IMR-90 (cell line): ENCODE data around the gene KIF1B. TPM values are rescaled to one million over a fixed set of nuclear protein-coding genes. Genes with fewer than 3 reads are reported as not detected.

ENCODE experiments used
- ATAC-seq: fragments of 200-7000 bp; cut with Tn5 transposase; 2 replicates; pipeline ENCODE4 v1.9.1; 2020; ENCODE audit warnings: low read depth, mild to moderate bottlenecking, moderate library complexity
- BruUV-seq: library from RNA; stranded (reverse); fragments of 400-500 nt; replicated peaks from 2 replicates; lab custom pipeline; 2021; lab: Mats Ljungman, UMichigan
- CTCF ChIA-PET: fragments of 300-600 bp; formaldehyde crosslinking; extraction: SDS; loops from one replicate; lab custom pipeline; 2021; ENCODE audit warnings: antibody characterized with exemption; lab: Yijun Ruan, JAX
- POLR2A ChIA-PET: fragments of 300-600 bp; sonication (Branson Sonifier 250); formaldehyde crosslinking; loops from one replicate; lab custom pipeline; 2022; ENCODE audit warnings: antibody characterized with exemption; ENCODE audit not compliant: unreplicated experiment; lab: Charles Lee
- DNase-seq: peaks from one replicate; pipeline ENCODE4 v3.0.0; 2013
- H2AFZ ChIP-seq: replicated peaks from 2 replicates; pipeline ENCODE3; 2013; ENCODE audit warnings: low read length, mild to moderate bottlenecking; ENCODE audit not compliant: poor library complexity
- H2AK5ac ChIP-seq: 2 replicates; pipeline ENCODE4 v1.6.1; 2013; ENCODE audit warnings: low read depth, low read length, inconsistent platforms
- H2AK9ac ChIP-seq: replicated peaks from 2 replicates; pipeline ENCODE3; 2013; ENCODE audit warnings: mild to moderate bottlenecking, low read depth, low read length, moderate library complexity; ENCODE audit not compliant: poor library complexity
- H2BK120ac ChIP-seq: 2 replicates; pipeline ENCODE4 v1.6.1; 2013; ENCODE audit warnings: low read depth, low read length, inconsistent platforms
- H2BK15ac ChIP-seq: 3 replicates; pipeline ENCODE4 v1.6.1; 2013; ENCODE audit warnings: low read depth, low read length, inconsistent platforms
- H2BK20ac ChIP-seq: 2 replicates; pipeline ENCODE4 v1.6.1; 2013; ENCODE audit warnings: low read depth, mild to moderate bottlenecking, inconsistent platforms, low read length, moderate library complexity
- H2BK5ac ChIP-seq: 2 replicates; pipeline ENCODE4 v1.6.1; 2013; ENCODE audit warnings: mild to moderate bottlenecking, low read depth, low read length, inconsistent platforms; ENCODE audit not compliant: poor library complexity, severe bottlenecking
- H3K14ac ChIP-seq: replicated peaks from 2 replicates; pipeline ENCODE4 v1.6.1; 2013; ENCODE audit warnings: low read depth, low read length, inconsistent platforms
- H3K18ac ChIP-seq: 2 replicates; pipeline ENCODE4 v1.6.1; 2013; ENCODE audit warnings: low read depth, low read length, control low read depth
- H3K23ac ChIP-seq: 2 replicates; pipeline ENCODE4 v1.6.1; 2013; ENCODE audit warnings: low read depth, low read length, inconsistent platforms
- H3K27ac ChIP-seq: 2 replicates; pipeline ENCODE4 v1.5.1; 2013; ENCODE audit warnings: mild to moderate bottlenecking, control low read depth, low read length; ENCODE audit not compliant: insufficient read depth
- H3K27me3 ChIP-seq: 2 replicates; pipeline ENCODE4 v1.6.1; 2013; ENCODE audit warnings: low read length; ENCODE audit not compliant: control insufficient read depth, insufficient read depth
- H3K36me3 ChIP-seq: 2 replicates; pipeline ENCODE4 v1.6.1; 2013; ENCODE audit warnings: low read length, mixed read lengths; ENCODE audit not compliant: control insufficient read depth, insufficient read depth
- H3K4ac ChIP-seq: 2 replicates; pipeline ENCODE4 v1.6.1; 2013; ENCODE audit warnings: low read depth, low read length, inconsistent platforms
- H3K4me1 ChIP-seq: 2 replicates; pipeline ENCODE4 v1.6.1; 2013; ENCODE audit warnings: low read length, mixed read lengths; ENCODE audit not compliant: control insufficient read depth, insufficient read depth
- H3K4me2 ChIP-seq: 2 replicates; pipeline ENCODE4 v1.6.1; 2013; ENCODE audit warnings: low read depth, mild to moderate bottlenecking, control low read depth, low read length, moderate library complexity
- H3K4me3 ChIP-seq: 2 replicates; pipeline ENCODE4 v1.5.1; 2013; ENCODE audit warnings: low read depth, mild to moderate bottlenecking, control low read depth, low read length, moderate library complexity; ENCODE audit not compliant: insufficient read depth
- H3K56ac ChIP-seq: 2 replicates; pipeline ENCODE4 v1.6.1; 2013; ENCODE audit warnings: low read length, inconsistent platforms; ENCODE audit not compliant: insufficient read depth; ENCODE audit errors: extremely low read depth
- H3K79me1 ChIP-seq, 2 experiments: 2 replicates each; pipeline ENCODE4 v1.6.1; 2013; ENCODE audit warnings: low read length in 2 of 2, inconsistent platforms in 1 of 2, low read depth in 1 of 2
- H3K9ac ChIP-seq: 2 replicates; pipeline ENCODE4 v1.6.1; 2013; ENCODE audit warnings: low read depth, low read length, control low read depth
- H3K9me1 ChIP-seq: 2 replicates; pipeline ENCODE4 v1.6.1; 2013; ENCODE audit warnings: low read length, inconsistent platforms; ENCODE audit not compliant: insufficient read depth
- H3K9me3 ChIP-seq: 2 replicates; pipeline ENCODE4 v1.6.1; 2013; ENCODE audit warnings: low read length; ENCODE audit not compliant: control insufficient read depth, insufficient read depth
- H4K20me1 ChIP-seq: 2 replicates; pipeline ENCODE4 v1.6.1; 2013; ENCODE audit warnings: low read length, inconsistent platforms; ENCODE audit not compliant: insufficient read depth
- H4K5ac ChIP-seq: 2 replicates; pipeline ENCODE4 v1.6.1; 2013; ENCODE audit warnings: mild to moderate bottlenecking, low read depth, low read length, control low read depth
- H4K8ac ChIP-seq, 2 experiments: 2 replicates each; pipeline ENCODE4 v1.6.1; 2013; ENCODE audit warnings: low read depth in 2 of 2, low read length in 2 of 2, control low read depth in 1 of 2, inconsistent platforms in 1 of 2
- H4K91ac ChIP-seq: 2 replicates; pipeline ENCODE4 v1.6.1; 2013; ENCODE audit warnings: low read depth, low read length, inconsistent platforms; ENCODE audit not compliant: insufficient read depth
- BHLHE40 ChIP-seq: fragments of 150-350 bp; IDR thresholded peaks from 2 replicates; pipeline ENCODE4 v1.6.1; 2016; ENCODE audit warnings: mild to moderate bottlenecking, low read depth, low read length
- CEBPB ChIP-seq: IDR thresholded peaks from 2 replicates; pipeline ENCODE4 v1.6.1; 2012; ENCODE audit warnings: low read depth, low read length, improper control_type of control experiment
- CTCF ChIP-seq: conservative IDR thresholded peaks from 2 replicates; pipeline ENCODE4 v1.5.1; 2012; ENCODE audit warnings: mild to moderate bottlenecking, low read depth, low read length, improper control_type of control experiment
- ELK1 ChIP-seq: fragments of 150-350 bp; IDR thresholded peaks from 2 replicates; pipeline ENCODE4 v1.6.1; 2016; ENCODE audit warnings: low read depth, mild to moderate bottlenecking, low read length, moderate library complexity, borderline replicate concordance
- FOS ChIP-seq: fragments of 150-350 bp; IDR thresholded peaks from 2 replicates; pipeline ENCODE4 v1.6.1; 2016; ENCODE audit warnings: low read depth, low read length
- MAFK ChIP-seq: IDR thresholded peaks from 2 replicates; pipeline ENCODE4 v1.6.1; 2012; ENCODE audit warnings: low read depth, low read length, improper control_type of control experiment
- MAZ ChIP-seq: IDR thresholded peaks from 2 replicates; pipeline ENCODE4 v1.6.1; 2012; ENCODE audit warnings: low read depth, mild to moderate bottlenecking, low read length, improper control_type of control experiment, moderate library complexity, borderline replicate concordance
- MXI1 ChIP-seq: IDR thresholded peaks from 2 replicates; pipeline ENCODE4 v1.6.1; 2012; ENCODE audit warnings: low read depth, mild to moderate bottlenecking, low read length, moderate library complexity, borderline replicate concordance
- POLR2A ChIP-seq: IDR thresholded peaks from 2 replicates; pipeline ENCODE4 v1.6.1; 2012; ENCODE audit warnings: mild to moderate bottlenecking, low read depth, low read length
- SMC3 ChIP-seq: fragments of 150-350 bp; IDR thresholded peaks from 2 replicates; pipeline ENCODE4 v1.6.1; 2016; ENCODE audit warnings: low read depth, mild to moderate bottlenecking, antibody characterized with exemption, low read length, moderate library complexity
- USF2 ChIP-seq: fragments of 150-350 bp; IDR thresholded peaks from 2 replicates; pipeline ENCODE4 v1.6.1; 2017; ENCODE audit warnings: mild to moderate bottlenecking, antibody characterized with exemption, low read length, low read depth
- WGBS, 2 experiments: methylation state at CpG; one replicate each; pipeline versions ENCODE4 v1.1.5 to v1.1.7; 2013; ENCODE audit warnings: missing lambda C conversion rate in 2 of 2; ENCODE audit not compliant: insufficient read length in 1 of 2; ENCODE audit errors: extremely low coverage in 2 of 2; 5-methylcytosine and 5-hydroxymethylcytosine counted together
- dilution Hi-C: fragments of 300-500 bp; cut with HindIII; formaldehyde crosslinking; loops from one replicate; pipeline ENCODE4 v1.14.3; 2018; ENCODE audit warnings: low sequenced_read_pairs; ENCODE audit not compliant: unreplicated experiment
- in situ Hi-C: fragments of 300-500 bp; cut with MboI; formaldehyde crosslinking; loops from 3 replicates; pipeline ENCODE4 v1.14.3; 2019; ENCODE audit warnings: low sequenced_read_pairs, inconsistent platforms, mixed read lengths
- intact Hi-C: fragments of 100-400 bp; cut with micrococcal nuclease; formaldehyde crosslinking; loops from 2 replicates; pipeline ENCODE4 v1.10.0; 2022
- polyA plus RNA-seq, 3 experiments: library from polyadenylated mRNA; depleted of rRNA; stranded (reverse); fragments of >200 nt; gene quantifications; 2 replicates each; pipeline ENCODE4 v1.2.3, GENCODE V29; 2012; ENCODE audit warnings: low replicate concordance in 1 of 3
- total RNA-seq: library from RNA; depleted of rRNA; stranded (reverse); fragments of >200 nt; gene quantifications from 2 replicates; pipeline ENCODE4 v1.2.3, GENCODE V29; 2012

Gene KIF1B
- total and polyA plus RNA-seq, 2 of the 4 experiments (the other 2 are of a cell fraction), result 13.0 to 21.1 TPM

GRCh38 chr1:10213186-10213705, 2.9 kb downstream of the KIF1B start:
- no CpG with 5 or more reads among the region's 3 CpGs for WGBS, 2 experiments
- no peak overlapping the region for H3K23ac ChIP-seq
- no peaks in the 10 kb centered on the region for H3K36me3 ChIP-seq
- peaks cover 15% of the 10 kb centered on the region for H3K4me1 ChIP-seq
- H4K8ac ChIP-seq, result no peak overlapping the region
- peaks cover 0 to 49% of the 10 kb centered on the region in 2 experiments; a peak in 2 of 4 replicates for H3K79me1 ChIP-seq
- in situ Hi-C loops (no loop called here), dilution Hi-C loops (no loop called here), intact Hi-C loops (loop anchor here (5.0 kb wide), 2 partner anchors 181 to 271 kb away; partner anchors contain the start of genes LZIC, NMNAT1 and UBE4B)
- peaks cover 59% of the 10 kb centered on the region for H4K20me1 ChIP-seq
- no peaks in the 10 kb centered on the region for H3K27me3 ChIP-seq
- no peaks in the 10 kb centered on the region for H3K9me3 ChIP-seq
- no peak overlapping the region for H2BK15ac ChIP-seq
- no peak overlapping the region for H2AFZ ChIP-seq
- H2BK20ac ChIP-seq, result no peak overlapping the region
- DNase-seq (no peak), ATAC-seq (no peak)
- no peak for TF ChIP-seq POLR2A
- TF ChIP-seq MAFK, result no peak
- no peak for TF ChIP-seq CTCF
- TF ChIP-seq MXI1, result no peak
- no peak for TF ChIP-seq CEBPB
- TF ChIP-seq FOS, result no peak
- TF ChIP-seq USF2, result no peak
- TF ChIP-seq ELK1, result no peak
- no peak for TF ChIP-seq MAZ
- TF ChIP-seq SMC3, result no peak
- no peak for TF ChIP-seq BHLHE40
- H4K5ac ChIP-seq, result no peak overlapping the region
- H3K27ac ChIP-seq, result no peak overlapping the region
- no peak overlapping the region for H2AK5ac ChIP-seq
- no peak overlapping the region for H3K9ac ChIP-seq
- no peak overlapping the region for H2BK5ac ChIP-seq
- CTCF ChIA-PET, result no interaction called here
- no peak overlapping the region for H3K4ac ChIP-seq
- H4K91ac ChIP-seq, result no peak overlapping the region
- no peak overlapping the region for H2AK9ac ChIP-seq
- no peak overlapping the region for H3K14ac ChIP-seq
- POLR2A ChIA-PET, result interaction anchor here (0.6 kb wide), 1 partner anchor 55 kb away, joined by 5 read pairs; no protein-coding TSS in a partner anchor
- H3K18ac ChIP-seq, result no peak overlapping the region
- H3K9me1 ChIP-seq, result peaks cover 17% of the 10 kb centered on the region; the same call in 1 of the 2 replicates
- no peak overlapping the region for H3K56ac ChIP-seq
- BruUV-seq, result no TSS peak
- no peak overlapping the region for H3K4me2 ChIP-seq
- H3K4me3 ChIP-seq, result no peak overlapping the region
- H2BK120ac ChIP-seq, result no peak overlapping the region
